Stomach (tissue), 4 donors: Measurements from ENCODE around the gene C3orf20.

Experiments
- CTCF ChIP-seq, 7 experiments: fragments of 450-650 bp in 4 of 7; fragments of 200-600 bp in 3 of 7; sonication (generic) in 3 of 7; IDR thresholded peaks; one replicate each; pipeline ENCODE4 v1.5.1; 2016 to 2019; ENCODE audit warnings: antibody characterized with exemption in 7 of 7, control low read depth in 2 of 7, mild to moderate bottlenecking in 1 of 7
- POLR2A ChIP-seq, 4 donors: fragments of 450-650 bp; IDR thresholded peaks; one replicate each; pipeline ENCODE4 v1.6.1; 2016; ENCODE audit warnings: antibody characterized with exemption in 4 of 4, control low read depth in 2 of 4, mild to moderate bottlenecking in 1 of 4, moderate library complexity in 1 of 4
- POLR2AphosphoS5 ChIP-seq, 3 donors: sonication (generic); formaldehyde crosslinking; IDR thresholded peaks; one replicate each; pipeline ENCODE4 v1.6.1; 2016; ENCODE audit warnings: antibody characterized with exemption in 3 of 3

- TF ChIP-seq CTCF (IDR thresholded peaks at IDR 0.05) = no peak
- no peak for TF ChIP-seq POLR2A (IDR thresholded peaks at IDR 0.05)
- TF ChIP-seq POLR2AphosphoS5 (IDR thresholded peaks at IDR 0.05) = no peak
These were observed 131.8 kb downstream of the C3orf20 start for GRCh38 chr3:14806641-14807263.
